Iris pigment epithelial cell (primary cell): ENCODE data around the gene MINDY4.

ENCODE experiments used
- DNase-seq: peaks from one replicate; pipeline ENCODE4 v3.0.0-alpha.2; 2011; ENCODE audit warnings: low read depth

MINDY4 gene

GRCh38 chr7:30877993-30878392 is 106.8 kb downstream of the MINDY4 start:
- no peak for DNase-seq

DNA sequence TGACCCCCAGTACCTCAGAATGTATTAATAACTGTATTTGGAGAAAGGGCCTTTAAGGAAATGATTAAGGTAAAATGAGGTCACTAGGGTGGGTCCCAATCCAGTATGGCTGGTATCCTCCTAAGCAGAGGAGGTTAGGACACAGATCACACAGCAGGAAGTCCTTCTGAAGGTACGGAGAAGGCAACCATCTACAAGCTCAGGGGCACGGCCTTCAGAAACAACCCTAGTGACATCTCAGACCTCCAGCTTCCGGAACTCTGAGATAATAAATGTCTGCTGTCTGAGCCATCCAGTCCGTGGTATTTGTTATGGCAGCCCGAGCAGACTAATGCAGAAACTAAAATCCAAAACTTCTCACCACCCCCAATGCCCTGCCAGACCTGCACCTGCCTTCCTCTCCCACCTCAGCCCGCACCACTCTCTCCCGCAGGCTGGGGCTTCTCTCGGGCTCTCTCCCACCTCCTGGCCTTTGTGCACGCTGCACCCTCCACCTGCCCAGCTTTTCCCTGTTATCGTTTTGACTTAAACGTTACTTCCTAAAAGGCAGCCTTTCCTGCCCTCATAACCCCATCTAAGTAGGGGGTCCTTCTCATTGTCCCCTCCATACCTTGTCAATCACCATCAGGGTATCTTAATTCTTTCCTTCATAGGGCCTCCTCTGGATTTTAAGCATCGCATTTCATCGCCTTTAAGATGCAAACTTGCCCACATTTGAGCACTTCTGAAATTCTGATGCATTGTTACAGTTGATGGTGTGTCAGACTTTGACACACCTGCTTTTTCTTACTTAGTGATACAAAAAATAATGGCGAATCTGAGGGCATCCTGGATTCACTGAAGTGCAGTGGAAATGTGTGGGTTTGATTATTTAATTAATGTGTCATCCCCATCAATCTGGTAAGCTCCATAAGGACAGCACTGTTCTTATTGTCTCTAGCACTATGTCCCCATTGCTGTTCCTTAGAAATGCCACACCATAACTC is 108.2 kb downstream of the MINDY4 start:
- no peak for DNase-seq

GRCh38 chr7:30880125-30880720 is 109.0 kb downstream of the MINDY4 start:
- DNase-seq = no peak

GRCh38 chr7:30880941-30881340 is 109.7 kb downstream of the MINDY4 start:
- no peak for DNase-seq

DNA sequence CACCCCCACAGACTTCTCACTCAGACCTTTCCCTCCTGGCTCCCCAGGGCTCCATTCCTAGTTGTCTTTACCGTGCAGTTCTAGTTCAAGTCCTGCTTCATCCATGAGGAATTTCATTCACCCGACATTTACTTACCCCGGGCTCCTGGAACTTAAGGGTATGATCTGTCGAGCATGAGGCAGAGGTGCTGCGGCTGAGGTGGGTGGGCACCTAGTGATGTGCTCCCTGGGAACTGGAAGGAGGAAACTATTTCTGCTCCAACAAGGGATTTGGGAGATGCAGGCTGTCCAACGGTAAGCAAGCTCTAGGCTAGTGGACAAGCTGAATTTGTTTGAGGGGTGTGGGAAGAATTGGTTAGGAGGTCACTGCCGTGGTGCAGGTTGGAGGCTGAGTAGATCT is 110.2 kb downstream of the MINDY4 start:
- DNase-seq = no peak

DNA sequence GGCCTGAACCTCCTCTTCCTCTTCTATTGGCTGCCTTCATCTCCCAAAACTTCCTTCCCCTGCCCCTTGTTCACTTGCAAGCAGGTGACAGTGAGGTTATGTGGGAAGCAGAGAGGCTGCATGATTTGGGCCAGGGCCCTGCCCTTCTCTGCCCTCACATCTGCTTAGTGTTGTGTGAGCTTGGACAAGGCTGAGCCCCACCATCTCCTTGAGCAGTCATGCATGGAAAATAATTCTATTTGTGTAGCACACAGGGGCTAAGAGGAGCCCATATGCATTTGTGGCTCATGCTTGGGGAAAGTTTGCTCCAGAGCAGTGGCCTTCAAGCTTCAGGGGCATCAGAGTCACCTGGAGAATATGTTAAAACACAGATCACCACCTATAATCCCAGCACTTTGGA is 113.7 kb downstream of the MINDY4 start:
- no peak for DNase-seq

- DNase-seq = no peak
These were observed 115.4 kb downstream of the MINDY4 start for GRCh38 chr7:30886608-30887011.

DNA sequence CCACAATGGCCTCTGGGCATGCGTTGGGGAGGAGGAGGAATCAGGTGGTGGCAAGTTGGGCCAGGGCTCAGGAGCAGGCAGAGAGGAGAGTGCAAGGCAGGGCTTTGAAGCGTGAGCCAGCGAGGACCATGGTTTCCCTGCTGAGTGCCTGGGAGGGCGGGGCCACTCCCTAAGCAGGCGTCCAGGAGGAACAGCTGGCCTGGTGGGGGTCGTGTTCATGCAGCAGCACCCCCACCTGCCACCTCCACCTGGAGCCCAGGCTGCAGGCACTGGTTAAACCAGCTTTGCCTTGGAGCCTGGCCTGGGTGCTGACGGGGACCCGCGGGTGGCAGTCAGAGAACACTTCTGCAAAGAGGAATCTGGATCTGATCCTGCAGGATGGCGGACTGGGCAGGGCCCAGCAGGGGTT is 116.3 kb downstream of the MINDY4 start:
- no peak for DNase-seq

DNA sequence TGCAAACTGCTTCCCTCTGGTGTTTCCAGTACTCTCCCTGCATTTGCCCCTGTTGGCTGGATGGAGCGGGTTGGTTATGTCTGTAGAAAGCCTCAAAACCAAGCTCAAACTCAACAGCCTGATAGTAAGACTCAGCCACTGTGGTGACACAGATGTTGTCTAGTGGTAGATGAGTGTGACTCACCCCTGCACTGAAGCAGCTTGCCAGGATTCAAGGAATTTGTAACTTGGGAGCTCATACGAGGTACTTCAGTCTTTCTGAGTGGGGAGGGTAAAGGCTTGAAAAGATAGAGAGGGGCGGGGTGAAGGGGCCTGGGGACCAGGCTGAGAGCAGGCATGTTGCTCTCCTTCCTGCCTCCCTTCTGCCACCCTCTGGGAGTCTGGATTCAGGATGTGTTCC is 117.5 kb downstream of the MINDY4 start:
- DNase-seq = peak; percentile 79

GRCh38 chr7:30890226-30890625 is 119.0 kb downstream of the MINDY4 start:
- no peak for DNase-seq

DNA sequence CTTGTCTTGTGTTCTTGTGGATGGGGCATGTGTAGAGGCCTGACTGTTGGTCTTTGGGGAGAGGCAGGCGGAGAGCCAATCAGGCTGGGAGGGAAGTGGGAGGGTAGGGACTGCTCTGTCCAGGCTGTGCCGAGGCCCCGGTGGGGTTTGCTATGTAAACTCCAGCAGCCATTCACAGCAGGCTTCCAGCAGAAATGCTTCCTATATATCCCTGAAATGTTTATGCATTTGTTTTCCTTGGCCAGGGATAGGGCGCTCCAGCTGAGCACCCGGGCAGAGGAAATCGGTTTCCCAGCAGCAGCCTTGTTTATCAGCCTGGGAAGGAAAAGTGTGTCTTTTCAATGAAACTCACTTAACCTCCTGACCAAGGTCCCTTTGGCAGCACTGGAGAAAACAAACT is 122.1 kb downstream of the MINDY4 start:
- peak; percentile 22 for DNase-seq

DNA sequence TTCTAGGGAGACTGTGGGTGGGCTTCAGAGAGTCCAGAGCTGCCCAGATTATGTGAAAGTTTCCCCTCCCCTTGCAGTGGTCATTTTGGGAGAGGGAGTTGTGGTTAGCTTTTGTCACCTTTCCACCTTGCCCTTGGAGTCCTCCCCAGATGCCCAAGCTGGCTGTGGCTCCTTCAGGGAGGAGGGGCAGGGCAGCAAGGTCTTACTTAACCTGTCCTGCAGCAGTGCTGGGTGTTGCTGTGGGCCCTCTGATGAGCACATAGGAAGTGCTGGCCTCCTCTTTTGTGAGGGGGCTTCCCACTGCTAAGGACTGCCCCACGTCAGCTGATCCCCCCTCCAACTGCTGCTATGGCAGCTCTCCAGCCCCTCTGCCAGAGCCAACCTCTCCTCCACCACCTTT is 122.8 kb downstream of the MINDY4 start:
- DNase-seq = no peak

GRCh38 chr7:30894866-30895605 is 123.8 kb downstream of the MINDY4 start:
- no peak for DNase-seq

GRCh38 chr7:30896036-30896435 is 124.8 kb downstream of the MINDY4 start:
- no peak for DNase-seq

GRCh38 chr7:30896783-30897637 is 125.8 kb downstream of the MINDY4 start:
- DNase-seq = no peak

GRCh38 chr7:30897770-30898169 is 126.6 kb downstream of the MINDY4 start:
- DNase-seq = no peak

DNA sequence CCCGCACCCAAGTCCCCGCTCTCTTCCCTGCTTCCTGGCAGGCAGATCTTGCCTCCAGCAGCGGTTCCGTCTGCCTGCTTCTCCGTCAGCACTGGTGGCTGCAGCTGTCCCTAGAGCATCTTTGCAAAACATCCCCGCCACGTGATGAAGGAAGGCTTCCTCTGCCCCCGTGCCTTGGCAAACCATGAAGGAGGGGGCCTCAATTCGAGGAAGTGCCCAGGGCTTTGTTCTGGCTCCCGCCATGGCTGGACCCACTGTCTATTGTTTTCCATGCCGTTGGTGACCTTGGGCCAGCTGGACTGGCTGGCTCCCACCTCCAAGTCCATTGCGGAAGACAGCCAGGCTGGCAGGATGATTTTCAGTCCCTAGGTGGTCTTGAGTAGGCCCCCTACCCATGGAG is 127.2 kb downstream of the MINDY4 start:
- no peak for DNase-seq

GRCh38 chr7:30899066-30899465 is 127.8 kb downstream of the MINDY4 start:
- no peak for DNase-seq

DNA sequence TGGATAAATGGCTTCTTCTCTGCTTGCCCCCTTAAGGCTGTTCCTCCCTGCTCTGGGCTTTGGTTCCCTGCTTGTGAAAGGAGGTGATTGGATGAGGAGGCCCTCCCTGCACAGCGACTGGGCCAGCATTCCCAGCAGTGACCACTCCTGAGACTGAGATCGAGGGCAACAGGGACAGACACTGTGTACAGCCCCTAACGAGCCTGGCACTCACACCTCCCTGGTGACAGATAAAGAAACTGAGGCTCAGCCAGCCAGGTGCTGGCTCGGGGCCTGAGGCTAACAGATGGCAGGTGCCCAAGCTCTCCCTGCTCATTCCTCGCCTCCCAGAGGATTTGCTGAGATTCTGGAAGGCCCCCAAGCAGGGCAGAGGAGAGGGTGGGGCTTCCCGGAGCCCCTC is 128.4 kb downstream of the MINDY4 start:
- no peak for DNase-seq

DNA sequence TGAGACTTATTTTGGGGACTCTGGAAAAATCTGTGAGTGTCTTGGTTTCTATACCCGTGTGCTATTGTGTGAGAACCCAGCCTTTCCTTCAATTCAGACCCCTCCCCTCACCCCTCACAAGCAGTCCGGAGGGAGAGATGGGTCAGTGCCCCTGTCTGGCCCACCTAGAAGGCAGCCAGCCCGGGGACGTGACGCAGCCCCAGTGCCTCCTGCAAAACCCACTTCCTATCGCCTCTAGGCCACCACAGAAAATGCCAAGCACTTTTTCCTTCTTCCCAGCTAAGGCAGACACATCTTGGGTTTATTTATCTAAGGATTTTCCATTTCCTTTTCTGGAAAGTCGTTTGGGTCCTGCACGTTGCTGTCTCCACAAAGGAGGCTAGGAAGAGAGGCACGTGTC is 128.8 kb downstream of the MINDY4 start:
- no peak for DNase-seq

GRCh38 chr7:30900803-30901362 is 129.7 kb downstream of the MINDY4 start:
- DNase-seq = no peak

- no peak for DNase-seq
These were observed 130.6 kb downstream of the MINDY4 start for GRCh38 chr7:30901856-30902255.
